Transverse colon (tissue), 4 donors: ENCODE data around the gene PWP1.

Source experiments
- POLR2A ChIP-seq: fragments of 450-650 bp; IDR thresholded peaks from one replicate; pipeline ENCODE4 v1.6.1; 2016; ENCODE audit warnings: antibody characterized with exemption, mild to moderate bottlenecking, moderate library complexity
- POLR2AphosphoS5 ChIP-seq, 3 donors: sonication (generic); formaldehyde crosslinking; IDR thresholded peaks; one replicate each; pipeline ENCODE4 v1.6.1; 2016; ENCODE audit warnings: antibody characterized with exemption in 3 of 3
- TF ChIP-seq, protein P1 (sequence below), 5 experiments: fragments of 200-600 bp in 3 of 5; fragments of 450-650 bp in 2 of 5; sonication (generic) in 3 of 5; IDR thresholded peaks; 1 replicate in 2 of 5; 2 replicates in 3 of 5; pipeline ENCODE4 v1.5.1; 2016 to 2017; ENCODE audit warnings: antibody characterized with exemption in 5 of 5, inconsistent platforms in 3 of 5, mild to moderate bottlenecking in 2 of 5, moderate library complexity in 1 of 5

DNA sequence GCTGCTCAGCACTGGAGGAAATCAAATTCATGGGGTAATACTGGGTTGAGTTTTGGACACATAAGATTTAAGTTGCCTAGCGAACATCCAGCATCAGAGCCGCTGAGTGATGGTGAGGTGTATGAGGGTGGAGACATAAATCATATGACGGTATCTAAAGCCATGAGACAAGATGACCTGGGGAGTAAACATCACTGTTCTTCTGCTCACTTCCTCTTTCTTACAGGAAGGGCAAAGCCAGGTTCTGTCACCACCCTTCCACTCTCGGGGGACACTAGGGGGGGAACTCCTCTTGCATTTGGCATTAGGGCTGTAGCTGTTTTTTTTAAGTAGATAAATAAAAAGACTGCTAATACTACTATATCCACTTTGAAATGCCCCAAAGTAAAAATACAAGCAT lies 51.3 kb downstream of the PWP1 start:
- TF ChIP-seq, protein P1, sequence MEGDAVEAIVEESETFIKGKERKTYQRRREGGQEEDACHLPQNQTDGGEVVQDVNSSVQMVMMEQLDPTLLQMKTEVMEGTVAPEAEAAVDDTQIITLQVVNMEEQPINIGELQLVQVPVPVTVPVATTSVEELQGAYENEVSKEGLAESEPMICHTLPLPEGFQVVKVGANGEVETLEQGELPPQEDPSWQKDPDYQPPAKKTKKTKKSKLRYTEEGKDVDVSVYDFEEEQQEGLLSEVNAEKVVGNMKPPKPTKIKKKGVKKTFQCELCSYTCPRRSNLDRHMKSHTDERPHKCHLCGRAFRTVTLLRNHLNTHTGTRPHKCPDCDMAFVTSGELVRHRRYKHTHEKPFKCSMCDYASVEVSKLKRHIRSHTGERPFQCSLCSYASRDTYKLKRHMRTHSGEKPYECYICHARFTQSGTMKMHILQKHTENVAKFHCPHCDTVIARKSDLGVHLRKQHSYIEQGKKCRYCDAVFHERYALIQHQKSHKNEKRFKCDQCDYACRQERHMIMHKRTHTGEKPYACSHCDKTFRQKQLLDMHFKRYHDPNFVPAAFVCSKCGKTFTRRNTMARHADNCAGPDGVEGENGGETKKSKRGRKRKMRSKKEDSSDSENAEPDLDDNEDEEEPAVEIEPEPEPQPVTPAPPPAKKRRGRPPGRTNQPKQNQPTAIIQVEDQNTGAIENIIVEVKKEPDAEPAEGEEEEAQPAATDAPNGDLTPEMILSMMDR (IDR thresholded peaks at IDR 0.05), result no peak
- no peak for TF ChIP-seq POLR2AphosphoS5 (IDR thresholded peaks at IDR 0.05)
- no peak for TF ChIP-seq POLR2A
